Measurements from ENCODE around the gene LILRA6. TPM values are rescaled to one million over a fixed set of nuclear protein-coding genes. Genes with fewer than 3 reads are reported as not detected.
"Not testable (repeated sequence)": the region's sequence is repeated elsewhere in the genome, so short reads cannot be mapped to it uniquely, and the experiment has no call there.

The LILRA6 gene
- total RNA-seq, 1 donor, result 0.27 TPM

GRCh38 chr19:54209811-54210494 lies 32.6 kb downstream of the LILRA6 start:
- peak in 2 of 3 donors; percentile 83 to 94 for DNase-seq (ENCODE audit: low read depth in 2 of 3, low spot score in 2 of 3)

DNA sequence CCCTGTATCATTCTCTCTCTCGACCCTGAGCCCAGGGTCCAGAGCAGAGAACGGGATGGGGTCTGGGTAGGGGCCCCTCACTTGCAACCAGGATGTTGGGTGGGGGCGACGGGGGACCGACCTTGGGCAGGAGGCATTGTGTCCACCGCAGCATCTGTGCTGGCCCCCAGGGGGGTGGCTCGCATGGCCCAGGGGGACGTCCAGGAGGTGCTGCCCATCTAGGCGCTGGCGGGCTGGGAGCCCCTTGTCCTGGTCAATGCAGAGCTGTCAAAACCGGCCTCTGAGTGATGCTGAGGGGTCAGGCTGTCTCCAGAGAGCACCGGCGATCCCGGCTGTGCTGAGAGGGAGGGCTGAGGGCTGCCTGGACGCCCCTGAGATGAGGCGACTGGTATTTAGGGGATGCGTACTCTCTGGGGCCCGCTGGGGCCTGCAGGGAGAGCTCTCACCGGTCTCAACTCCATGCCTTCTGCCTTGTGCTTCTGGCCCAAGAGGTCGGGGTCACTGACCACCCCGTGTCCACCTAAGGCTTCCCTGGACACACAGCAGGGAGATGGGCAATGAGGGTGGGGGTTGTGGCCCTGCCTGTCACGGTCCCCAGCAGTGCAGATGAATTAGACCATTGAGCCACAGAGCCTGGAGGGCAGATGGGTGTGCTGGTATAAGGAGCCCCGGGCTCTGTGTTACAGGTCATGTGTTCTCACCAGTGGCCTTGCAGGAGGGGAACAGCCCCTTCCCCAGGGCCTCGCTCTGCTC lies 33.4 kb downstream of the LILRA6 start:
- DNase-seq (ENCODE audit: low read depth in 2 of 3, low spot score in 2 of 3), result no peak

DNA sequence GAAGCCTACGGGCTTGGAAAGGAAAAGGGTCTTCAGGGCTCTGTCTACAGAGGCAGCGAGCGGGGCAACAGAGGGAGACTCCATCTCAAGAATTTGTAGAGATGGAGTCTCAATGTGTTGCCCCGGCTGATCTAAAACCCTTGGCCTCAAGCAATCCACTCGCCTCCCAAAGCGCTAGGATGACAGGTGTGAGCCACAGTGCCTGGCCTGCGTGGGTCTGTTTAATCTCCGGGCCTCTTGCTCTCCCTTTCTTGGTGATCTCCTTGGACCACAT lies 33.9 kb downstream of the LILRA6 start:
- no peak for DNase-seq (ENCODE audit: low read depth in 2 of 3, low spot score in 2 of 3)

- peak in 2 of 3 donors; percentile 98 to 100 for DNase-seq (ENCODE audit: low read depth in 2 of 3, low spot score in 2 of 3)
These were observed 34.4 kb downstream of the LILRA6 start for GRCh38 chr19:54207983-54208783.

DNA sequence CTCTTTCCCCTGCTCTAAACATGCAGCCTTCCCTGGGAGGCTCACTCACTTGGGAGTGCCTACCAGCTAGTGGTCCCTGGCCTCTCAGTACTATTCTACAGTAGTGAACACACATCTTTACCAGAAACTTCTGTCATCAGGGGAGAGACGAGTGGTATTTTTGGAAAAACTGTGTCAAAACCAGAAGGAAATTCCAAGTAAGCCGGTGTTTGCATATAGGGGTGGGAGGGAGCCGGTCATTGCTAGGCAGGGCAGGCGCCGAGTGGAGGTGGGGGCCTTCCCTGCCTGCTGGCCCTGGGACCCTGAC lies 35.0 kb downstream of the LILRA6 start:
- no peak for DNase-seq (ENCODE audit: low read depth in 2 of 3, low spot score in 2 of 3)

GRCh38 chr19:54207193-54207592 lies 35.4 kb downstream of the LILRA6 start:
- DNase-seq (ENCODE audit: low read depth in 2 of 3, low spot score in 2 of 3), result not testable (repeated sequence)

GRCh38 chr19:54206831-54207177 lies 35.8 kb downstream of the LILRA6 start:
- DNase-seq (ENCODE audit: low read depth in 2 of 3, low spot score in 2 of 3), result no peak

- DNase-seq (ENCODE audit: low read depth in 2 of 3, low spot score in 2 of 3), result no peak
These were observed 36.4 kb downstream of the LILRA6 start for GRCh38 chr19:54206030-54206830.

GRCh38 chr19:54204767-54205468 lies 37.7 kb downstream of the LILRA6 start:
- no peak for DNase-seq (ENCODE audit: low read depth in 2 of 3, low spot score in 2 of 3)

- DNase-seq (ENCODE audit: low read depth in 2 of 3, low spot score in 2 of 3), result no peak
These were observed 39.4 kb downstream of the LILRA6 start for GRCh38 chr19:54203151-54203611.

DNA sequence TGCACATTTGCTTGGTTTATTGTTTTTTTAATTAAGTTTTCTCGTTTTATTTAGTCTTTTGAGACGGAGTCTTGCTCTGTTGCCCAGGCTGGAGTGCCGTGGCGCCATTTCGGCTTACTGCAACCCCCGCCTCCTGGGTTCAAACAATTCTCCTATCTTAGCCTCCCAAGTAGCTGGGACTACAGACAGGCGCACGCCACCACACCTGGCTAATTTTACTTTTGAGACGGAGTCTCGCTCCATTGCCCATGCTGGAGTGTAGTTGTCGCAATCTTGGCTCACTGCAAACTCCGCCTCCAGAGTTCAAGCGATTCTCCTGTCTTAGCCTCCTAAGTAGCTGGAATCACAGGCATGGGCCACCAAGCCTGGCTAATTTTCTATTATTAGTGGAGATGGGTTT lies 40.6 kb downstream of the LILRA6 start:
- DNase-seq (ENCODE audit: low read depth in 2 of 3, low spot score in 2 of 3), result no peak

- no peak for DNase-seq (ENCODE audit: low read depth in 2 of 3, low spot score in 2 of 3)
These were observed 41.4 kb downstream of the LILRA6 start for GRCh38 chr19:54201172-54201701.

- no peak for DNase-seq (ENCODE audit: low read depth in 2 of 3, low spot score in 2 of 3)
These were observed 43.2 kb downstream of the LILRA6 start for GRCh38 chr19:54199401-54199800.

DNA sequence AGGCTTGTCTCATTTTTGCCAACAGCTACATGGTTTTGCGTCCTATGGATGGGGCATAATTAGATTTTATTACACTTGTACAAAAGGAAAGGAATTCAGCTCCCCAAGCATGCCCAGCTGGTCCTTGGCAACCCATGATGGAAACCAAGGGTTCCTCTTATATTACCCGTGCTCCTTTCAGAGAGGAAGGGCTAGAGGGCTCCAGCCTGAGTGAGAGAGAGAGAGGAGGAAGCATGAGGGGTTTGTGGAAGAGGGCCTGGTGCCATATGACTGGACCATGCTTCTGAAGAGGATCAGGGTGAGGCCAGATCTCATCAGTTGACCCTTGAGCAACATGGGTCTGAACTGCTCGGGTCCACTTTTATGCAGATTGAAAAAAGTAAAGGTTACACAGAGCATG lies 45.5 kb downstream of the LILRA6 start:
- no peak for DNase-seq (ENCODE audit: low read depth in 2 of 3, low spot score in 2 of 3)

GRCh38 chr19:54196536-54196935 lies 46.1 kb downstream of the LILRA6 start:
- DNase-seq (ENCODE audit: low read depth in 2 of 3, low spot score in 2 of 3), result no peak

DNA sequence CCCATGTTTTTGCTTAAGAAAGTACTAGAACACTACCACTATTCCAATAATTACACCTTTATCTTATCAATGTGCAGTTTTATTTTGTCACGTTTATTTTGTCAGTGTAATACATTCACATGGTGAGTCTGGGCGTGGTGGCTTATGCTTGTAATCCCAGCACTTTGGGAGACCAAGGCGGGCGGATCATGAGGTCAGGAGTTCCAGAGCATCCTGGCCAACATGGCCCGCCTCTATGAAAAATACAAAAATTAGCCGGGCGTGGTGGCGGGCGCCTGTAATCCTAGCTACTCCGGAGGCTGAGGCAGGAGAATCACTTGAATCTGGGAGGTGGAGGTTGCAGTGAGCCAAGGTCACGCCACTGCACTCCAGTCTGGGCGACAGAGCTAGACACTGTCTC lies 48.1 kb downstream of the LILRA6 start:
- DNase-seq (ENCODE audit: low read depth in 2 of 3, low spot score in 2 of 3), result not testable (repeated sequence)

DNA sequence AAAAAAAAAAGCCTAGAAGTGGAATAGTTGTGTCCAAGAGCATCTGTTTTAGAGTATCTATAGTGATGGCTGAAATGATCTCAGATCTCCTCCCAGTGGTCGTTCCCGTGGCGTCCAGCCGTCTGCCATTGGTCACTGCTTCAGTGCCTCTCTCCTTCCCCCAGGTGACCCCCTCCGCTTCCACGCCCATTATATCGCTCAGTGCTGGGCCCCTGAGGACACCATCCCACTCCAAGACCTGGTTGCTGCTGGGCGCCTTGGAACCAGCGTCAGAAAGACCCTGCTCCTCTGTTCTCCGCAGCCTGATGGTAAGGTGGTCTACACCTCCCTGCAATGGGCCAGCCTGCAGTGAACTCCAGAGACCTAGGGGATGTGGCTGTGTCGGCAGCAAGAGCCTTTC lies 49.6 kb downstream of the LILRA6 start:
- no peak for DNase-seq (ENCODE audit: low read depth in 2 of 3, low spot score in 2 of 3)

GRCh38 chr19:54191811-54192453 lies 50.7 kb downstream of the LILRA6 start:
- no peak for DNase-seq (ENCODE audit: low read depth in 2 of 3, low spot score in 2 of 3)

DNA sequence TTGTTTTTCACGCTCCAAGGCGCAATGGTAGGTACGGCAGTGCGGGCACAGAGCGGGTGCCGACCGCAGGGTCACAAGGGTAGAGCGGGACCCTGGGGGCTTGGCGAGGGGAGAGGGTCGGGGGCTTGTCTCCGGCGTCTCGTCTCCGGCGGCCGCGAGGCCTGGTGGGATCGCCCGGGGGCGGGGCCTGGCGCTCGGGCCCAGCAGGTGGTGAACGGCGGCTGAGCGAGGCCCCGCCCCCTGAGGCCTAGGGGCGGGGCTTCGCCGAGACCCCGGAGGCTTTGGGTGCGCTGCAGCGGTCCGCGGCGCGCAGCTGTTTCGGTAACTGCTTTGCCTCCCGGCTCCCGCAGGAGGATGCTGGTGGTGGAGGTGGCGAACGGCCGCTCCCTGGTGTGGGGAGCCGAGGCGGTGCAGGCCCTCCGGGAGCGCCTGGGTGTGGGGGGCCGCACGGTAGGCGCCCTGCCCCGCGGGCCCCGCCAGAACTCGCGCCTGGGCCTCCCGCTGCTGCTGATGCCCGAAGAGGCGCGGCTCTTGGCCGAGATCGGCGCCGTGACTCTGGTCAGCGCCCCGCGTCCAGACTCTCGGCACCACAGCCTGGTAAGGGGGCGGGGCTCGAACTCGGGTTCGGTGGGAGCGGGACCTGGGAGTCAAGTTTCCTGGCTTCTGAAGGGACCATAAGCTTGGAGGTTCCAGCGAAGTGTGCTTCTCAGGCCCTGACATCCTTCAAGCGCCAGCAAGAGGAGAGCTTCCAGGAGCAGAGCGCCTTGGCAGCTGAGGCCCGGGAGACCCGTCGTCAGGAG lies 51.4 kb downstream of the LILRA6 start, which contains the start of gene TSEN34:
TSEN34 (plus strand) TSS at position 298 of the 800 bp plus-strand sequence; CDS start at position 355, 57 bp downstream.
- peak in 2 of 3 donors; percentile 92 for DNase-seq (ENCODE audit: low read depth in 2 of 3, low spot score in 2 of 3)

All from hematopoietic multipotent progenitor cell (in vitro differentiated cells).